Measurements from ENCODE around the gene CYP2A7. TPM values are rescaled to one million over a fixed set of nuclear protein-coding genes. Genes with fewer than 3 reads are reported as not detected.
"Not testable (repeated sequence)": the region's sequence is repeated elsewhere in the genome, so short reads cannot be mapped to it uniquely, and the experiment has no call there.

The CYP2A7 gene
- total and polyA plus RNA-seq, 2 of the 8 experiments (the other 6 are each of a cell fraction or from before 2014, with no cell fraction given), result 0.23 TPM; not detected in 1

DNA sequence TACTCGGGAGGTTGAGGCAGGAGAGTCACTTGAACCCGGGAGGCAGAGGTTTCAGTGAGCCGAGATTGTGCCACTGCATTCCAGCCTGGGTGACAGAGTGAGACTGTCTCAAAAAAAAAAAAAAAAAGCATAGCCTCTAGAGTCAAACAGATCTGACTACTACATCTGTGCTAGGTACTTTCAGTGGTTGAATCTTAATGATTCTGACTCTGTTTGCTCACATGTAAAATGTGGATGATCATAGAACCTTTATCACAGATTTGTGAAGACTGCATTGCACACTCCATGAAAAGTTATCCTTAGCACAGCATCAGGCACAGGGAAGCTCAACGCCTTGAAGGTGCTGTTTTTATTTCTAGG is 49.6 kb downstream of the CYP2A7 start:
- ChIA-PET CTCF (ENCODE audit: partially characterized antibody) (interaction anchor here (1.4 kb wide), 1 partner anchor 169 kb away, joined by 4 read pairs; no protein-coding TSS in a partner anchor), POLR2A (ENCODE audit: partially characterized antibody) (interaction anchor here (1.0 to 1.7 kb wide), 2 partner anchors 16 to 26 kb away, joined by 3 to 5 read pairs; no protein-coding TSS in a partner anchor)
- H3K79me2 ChIP-seq (ENCODE audit: control insufficient read depth in 1 of 2, insufficient read depth in 2 of 2, low read length in 2 of 2); H3K4me2 ChIP-seq (ENCODE audit: insufficient read depth in 1 of 2, low read depth in 2 of 2, low read length in 2 of 2); H2BK20ac ChIP-seq (ENCODE audit: low read length); H2BK12ac ChIP-seq (ENCODE audit: low read depth, low read length); H2AFZ ChIP-seq (ENCODE audit: low read length); H3K9me3 ChIP-seq (ENCODE audit: insufficient read depth in 2 of 2, low read depth in 1 of 2, low read length in 1 of 2); H3K36me3 ChIP-seq (ENCODE audit: control insufficient read depth in 2 of 4, insufficient read depth in 4 of 4, low read length in 3 of 4); H2BK5ac ChIP-seq (ENCODE audit: low read depth, low read length); H3K14ac ChIP-seq (ENCODE audit: insufficient read length); H3K27me3 ChIP-seq (replicated peaks in 1 of 4; ENCODE audit: control insufficient read depth in 3 of 4, extremely low read depth in 1 of 4, insufficient read depth in 3 of 4, low read length in 3 of 4); H3K23ac ChIP-seq (ENCODE audit: insufficient read length); H3K4me1 ChIP-seq (replicated peaks in 1 of 4; ENCODE audit: control insufficient read depth in 3 of 4, insufficient read depth in 4 of 4, low read length in 3 of 4); H3K27ac ChIP-seq (ENCODE audit: low read depth, low read length); H3K4ac ChIP-seq (replicated peaks; ENCODE audit: insufficient read length, low read depth, low read length); H2AK5ac ChIP-seq (ENCODE audit: low read depth, low read length); H2BK15ac ChIP-seq (ENCODE audit: low read length); H4K8ac ChIP-seq (ENCODE audit: extremely low read depth, insufficient read depth, low read length); H3K4me3 ChIP-seq (ENCODE audit: extremely low read depth in 1 of 4, insufficient read depth in 2 of 4, low read depth in 3 of 4, low read length in 4 of 4); H4K20me1 ChIP-seq (replicated peaks in 1 of 2; ENCODE audit: control insufficient read depth in 1 of 2, insufficient read depth in 2 of 2, low read length in 2 of 2); H3K79me1 ChIP-seq (ENCODE audit: low read depth, low read length); H4K91ac ChIP-seq (replicated peaks; ENCODE audit: insufficient read length, low read length); H3K18ac ChIP-seq (ENCODE audit: extremely low read depth, low read length); H3K9ac ChIP-seq (replicated peaks in 1 of 4; ENCODE audit: extremely low read depth in 1 of 4, low read depth in 3 of 4, low read length in 3 of 4); H3K56ac ChIP-seq (replicated peaks; ENCODE audit: insufficient read length, low read depth, low read length); DNase-seq (ENCODE audit: low read depth in 1 of 2, low spot score in 2 of 2); H4K5ac ChIP-seq (ENCODE audit: insufficient read length, low read depth, low read length); H2BK120ac ChIP-seq (replicated peaks; ENCODE audit: low read depth, low read length); H3K23me2 ChIP-seq (ENCODE audit: low read depth, low read length); FAIRE-seq: not testable (repeated sequence)
- 78% methylated on average over 4 of the region's 4 CpGs; no CpG with 5 or more reads in 1 of the 2 experiments for WGBS, 2 experiments (ENCODE audit: extremely low coverage in 1 of 2, insufficient coverage in 1 of 2, insufficient read length in 1 of 2, insufficient replicate concordance in 2 of 2, low coverage in 1 of 2, low lambda C conversion rate in 2 of 2, missing lambda C conversion rate in 1 of 2)
